GM23338 (cell line): ENCODE results near the gene GNB1L.

Experiments
- CTCF ChIP-seq, 2 experiments: fragments of 200-600 bp in 1 of 2; sonication (generic) in 1 of 2; conservative IDR thresholded peaks; 2 replicates each; pipeline versions ENCODE4 v1.5.1 to v1.6.1; 2016 to 2017; ENCODE audit warnings: antibody characterized with exemption in 2 of 2, low read depth in 2 of 2, mild to moderate bottlenecking in 2 of 2, moderate library complexity in 1 of 2
- EZH2 ChIP-seq: fragments of 200-600 bp; sonication (generic); IDR thresholded peaks from one replicate; pipeline ENCODE4 v1.8.0; 2017; ENCODE audit warnings: antibody characterized with exemption, mild to moderate bottlenecking, low read depth; ENCODE audit not compliant: unreplicated experiment
- EZH2phosphoT487 ChIP-seq: fragments of 200-600 bp; sonication (generic); IDR thresholded peaks from one replicate; pipeline ENCODE4 v1.8.1; 2018; ENCODE audit warnings: antibody characterized with exemption; ENCODE audit not compliant: unreplicated experiment
- NANOG ChIP-seq: IDR thresholded peaks from 2 replicates; pipeline ENCODE4 v1.6.1; 2016; ENCODE audit warnings: antibody characterized with exemption, borderline replicate concordance
- POLR2AphosphoS5 ChIP-seq: IDR thresholded peaks from 2 replicates; pipeline ENCODE4 v1.6.1; 2016; ENCODE audit warnings: antibody characterized with exemption, low read depth
- REST ChIP-seq: IDR thresholded peaks from one replicate; pipeline ENCODE4 v1.6.1; 2018; ENCODE audit warnings: antibody characterized with exemption; ENCODE audit not compliant: unreplicated experiment
- ZNF114 ChIP-seq: fragments of 250-450 bp; sonication (Bioruptor Pico); IDR thresholded peaks from 2 replicates; pipeline ENCODE4 v1.5.0; 2020; ENCODE audit warnings: mild to moderate bottlenecking, moderate library complexity

GRCh38 chr22:19748139-19748538, 106.5 kb downstream of the GNB1L start:
- TF ChIP-seq CTCF (conservative IDR thresholded peaks at IDR 0.05; ENCODE audit: low read depth in 2 of 2) (no peak), POLR2AphosphoS5 (no peak), EZH2phosphoT487 (no peak), REST (no peak), NANOG (no peak), EZH2 (no peak), ZNF114 (no peak)
